Stimulated activated CD8-positive, alpha-beta memory T cell treated with anti-CD3 and anti-CD28 coated beads, Interleukin-7, amount 100 ng/mL, for 24 hours (primary cell): ENCODE measurements around the gene CYB561D1.

Experiments used
- DNase-seq: peaks from one replicate; pipeline ENCODE4 v3.0.0-alpha.2; 2020; ENCODE audit warnings: low read depth

Gene CYB561D1

GRCh38 chr1:109500941-109501381 lies 7.1 kb downstream of the CYB561D1 start:
- DNase-seq = no peak

- DNase-seq = no peak
These were observed 7.9 kb downstream of the CYB561D1 start for GRCh38 chr1:109501644-109502363.

- no peak for DNase-seq
These were observed 8.5 kb downstream of the CYB561D1 start for GRCh38 chr1:109502364-109502851.

- no peak for DNase-seq
These were observed 10.0 kb downstream of the CYB561D1 start for GRCh38 chr1:109503935-109504334.

GRCh38 chr1:109504974-109505373 lies 11.1 kb downstream of the CYB561D1 start:
- no peak for DNase-seq

- no peak for DNase-seq
These were observed 14.3 kb downstream of the CYB561D1 start for GRCh38 chr1:109508001-109508872.

GRCh38 chr1:109508873-109509175 lies 14.9 kb downstream of the CYB561D1 start:
- no peak for DNase-seq

- no peak for DNase-seq
These were observed 15.6 kb downstream of the CYB561D1 start, which contains the start of gene AMIGO1 for GRCh38 chr1:109509176-109510134. Gene AMIGO1 (minus strand): TSS chr1:109509727. CDS start chr1:109508912, 815 bp downstream.

GRCh38 chr1:109513110-109513710 lies 19.3 kb downstream of the CYB561D1 start:
- DNase-seq = no peak

- DNase-seq = no peak
These were observed 21.0 kb downstream of the CYB561D1 start for GRCh38 chr1:109514846-109515245.

- DNase-seq = no peak
These were observed 23.0 kb downstream of the CYB561D1 start for GRCh38 chr1:109516872-109517271.

GRCh38 chr1:109517337-109517736 lies 23.4 kb downstream of the CYB561D1 start:
- DNase-seq = no peak

GRCh38 chr1:109521002-109521951 lies 27.4 kb downstream of the CYB561D1 start:
- no peak for DNase-seq

GRCh38 chr1:109522026-109522425 lies 28.1 kb downstream of the CYB561D1 start:
- no peak for DNase-seq

GRCh38 chr1:109523706-109524105 lies 29.8 kb downstream of the CYB561D1 start:
- DNase-seq = no peak

GRCh38 chr1:109527098-109527811 lies 33.4 kb downstream of the CYB561D1 start:
- DNase-seq = no peak

GRCh38 chr1:109527846-109528695 lies 34.2 kb downstream of the CYB561D1 start:
- DNase-seq = no peak

- no peak for DNase-seq
These were observed 34.8 kb downstream of the CYB561D1 start for GRCh38 chr1:109528712-109529111.
